Measurements from ENCODE around the gene FAM161B. TPM values are rescaled to one million over a fixed set of nuclear protein-coding genes. Genes with fewer than 3 reads are reported as not detected.
A peak's percentile ranks its signal among the peaks of the same experiment; 100 is the strongest.

The FAM161B gene
- total RNA-seq, 8 experiments from 2014 or later = 3.5 to 17.6 (median 9.4) TPM

DNA sequence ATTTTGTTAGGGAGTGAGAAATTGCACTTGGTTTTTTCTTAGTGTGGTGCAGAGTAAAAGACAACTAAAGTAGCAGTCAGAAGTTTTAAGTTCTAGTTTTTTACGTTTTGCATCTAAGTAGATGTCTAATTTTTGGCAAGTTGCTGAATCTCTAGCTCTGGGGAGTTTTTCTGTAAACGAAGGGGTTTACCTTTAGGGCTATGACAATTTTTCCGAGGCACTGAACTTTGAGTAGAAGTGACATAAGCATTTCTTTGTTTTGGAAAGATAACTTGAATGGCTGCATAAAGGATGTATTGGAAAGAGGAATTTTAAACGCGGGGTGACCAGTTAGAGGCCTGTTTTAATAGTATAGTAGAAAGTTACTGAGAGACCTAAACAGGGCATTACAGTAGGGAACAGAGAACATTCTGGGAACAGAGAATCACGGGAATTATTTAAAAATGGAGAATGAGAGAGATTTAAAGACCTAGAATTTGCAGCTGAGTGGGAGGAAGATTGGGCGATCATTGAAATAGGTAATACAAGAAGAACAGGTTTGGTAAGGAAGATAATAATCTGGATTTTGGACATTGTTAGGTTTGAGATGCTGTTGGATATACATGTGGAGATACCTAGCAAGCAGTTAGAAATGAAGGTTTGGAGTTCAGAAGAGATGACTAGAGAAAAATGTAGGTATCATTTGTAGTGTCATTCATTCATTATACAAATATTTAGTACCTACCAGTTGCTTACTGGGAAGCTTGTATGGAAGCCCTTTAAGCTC lies 62.0 kb downstream of the FAM161B start:
- in situ Hi-C loops (cut with MboI; ENCODE audit: low pct_unique_long_range_greater_than_20kb in 2 of 9, low sequenced_read_pairs in 9 of 9, unreplicated experiment in 9 of 9) = no loop called here
- 13 to 83% (median 34%) methylated on average over 1 to 7 of the region's 7 CpGs for WGBS, 10 experiments
- peak overlapping the region; percentile 56 to 92 (median 87) for H3K4me3 ChIP-seq
- no peak overlapping the region for H3K27ac ChIP-seq
- no peak for ATAC-seq (replicated peaks in 6 of 8)
- peaks cover 14% of the 10 kb centered on the region in 2 donors for H3K4me1 ChIP-seq (replicated peaks in 1 of 2)

DNA sequence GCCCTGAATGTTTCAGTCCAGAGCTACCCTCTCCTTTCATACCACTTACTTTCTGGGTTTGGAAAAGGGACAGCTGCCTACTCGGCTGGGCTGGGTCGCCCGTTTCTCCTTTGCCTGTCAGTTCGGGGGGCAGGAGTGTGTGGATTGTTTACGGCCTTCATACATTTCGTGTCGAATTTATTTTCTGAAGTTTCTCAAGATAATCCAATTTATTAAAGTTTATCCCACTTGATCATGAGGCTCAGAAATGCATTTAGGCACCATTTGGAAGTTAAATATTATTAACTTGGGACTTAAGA lies 62.6 kb downstream of the FAM161B start:
- no peak for ATAC-seq (replicated peaks in 6 of 8)
- in situ Hi-C loops (cut with MboI; ENCODE audit: low pct_unique_long_range_greater_than_20kb in 2 of 9, low sequenced_read_pairs in 9 of 9, unreplicated experiment in 9 of 9) = no loop called here
- 0 to 4% (median 0%) methylated on average over 2 to 7 of the region's 7 CpGs; no CpG with 5 or more reads in 3 of the 10 experiments for WGBS, 10 experiments
- Histone ChIP-seq H3K4me3 (peak overlapping the region; percentile 56 to 92 (median 87)), H3K27ac (peak overlapping the region; percentile 55 to 90), H3K4me1 (replicated peaks in 1 of 2) (peaks cover 14% of the 10 kb centered on the region in 2 donors)

DNA sequence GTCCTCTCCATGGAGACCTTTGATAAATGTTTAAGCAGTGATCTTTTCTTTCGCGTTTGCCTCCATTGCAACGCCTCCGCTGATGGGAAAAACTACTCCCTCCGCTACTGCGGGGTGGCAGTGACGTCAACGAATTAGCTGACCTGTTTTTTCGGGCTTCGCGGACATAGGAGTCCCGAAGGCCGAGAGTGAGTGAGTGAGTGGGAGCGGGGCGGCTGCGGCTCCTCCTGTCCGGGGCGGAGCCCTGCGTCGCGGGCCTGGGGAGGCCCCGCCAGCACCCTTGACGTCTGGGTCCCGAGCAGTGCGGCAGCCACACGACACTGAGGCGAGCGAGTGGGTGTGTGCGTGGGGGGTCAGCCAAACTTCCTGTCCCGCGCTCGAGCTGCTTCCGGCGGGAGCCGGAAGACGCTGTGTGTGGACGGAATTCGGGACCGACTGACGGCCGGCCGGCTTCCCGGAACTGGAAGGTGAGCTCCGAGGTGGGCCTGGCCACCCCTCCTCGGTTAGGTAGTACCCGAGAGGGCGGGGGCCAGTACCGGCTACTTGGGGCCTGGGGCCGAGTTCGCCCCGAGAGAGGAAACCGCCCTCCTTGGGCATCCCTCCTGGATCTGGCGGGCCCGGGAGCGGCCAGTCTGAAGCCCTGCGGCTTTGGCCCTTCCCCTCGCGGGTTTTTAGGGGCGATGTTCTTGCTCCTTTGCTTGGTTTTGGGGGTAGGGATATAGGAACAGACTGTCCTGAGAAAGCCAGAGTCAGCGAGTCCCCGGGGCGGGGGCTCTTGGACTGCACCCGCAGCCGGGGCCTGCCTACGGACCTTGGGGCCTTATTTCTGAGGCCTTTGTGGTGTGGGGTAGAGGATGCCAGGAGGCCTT lies 63.2 kb downstream of the FAM161B start, which contains the start of gene ZNF410:
Gene ZNF410, plus strand, starts transcription at position 411 of the 869 bp plus-strand sequence. CDS start 5,317 bp downstream, outside the sequence.
- peak within 1 kb of the TSS; percentile 56 to 92 (median 87) for H3K4me3 ChIP-seq
- in situ Hi-C loops (cut with MboI; ENCODE audit: low pct_unique_long_range_greater_than_20kb in 2 of 9, low sequenced_read_pairs in 9 of 9, unreplicated experiment in 9 of 9) = no loop called here
- H3K27ac ChIP-seq = peak within 1 kb of the TSS; percentile 55 to 90
- 0 to 6% (median 0%) methylated on average over 2 to 25 of the region's 65 CpGs; no CpG with 5 or more reads in 2 of the 10 experiments for WGBS, 10 experiments
- peaks cover 14% of the 10 kb centered on the region in 2 donors for H3K4me1 ChIP-seq (replicated peaks in 1 of 2)
- ATAC-seq (replicated peaks in 6 of 8) = peak; percentile 92 to 99 (median 98)

- 42 to 100% (median 78%) methylated on average over 1 to 7 of the region's 8 CpGs for WGBS, 10 experiments
- Histone ChIP-seq H3K4me1 (replicated peaks in 1 of 2) (peaks cover 14% of the 10 kb centered on the region in 2 donors), H3K4me3 (no peak overlapping the region), H3K27ac (no peak overlapping the region)
- no peak for ATAC-seq (replicated peaks in 6 of 8)
- in situ Hi-C loops (cut with MboI; ENCODE audit: low pct_unique_long_range_greater_than_20kb in 2 of 9, low sequenced_read_pairs in 9 of 9, unreplicated experiment in 9 of 9) = no loop called here
Measured at GRCh38 chr14:73884438-73885190, 65.3 kb downstream of the FAM161B start.

Other genes with a start within 250 kb of the FAM161B start
- gene PNMA1, start 235.7 kb downstream of the FAM161B start, total RNA-seq = 100 to 1,000 TPM in 1 of 8 experiments, 10 to 100 TPM in 7; 16.7 to 102 (median 50.9) TPM
- gene PTGR2, start 98.3 kb downstream of the FAM161B start, total RNA-seq = 10 to 100 TPM in 4 of 8 experiments, 1 to 10 TPM in 4; 6.2 to 26.9 (median 13.0) TPM
- 10 to 100 TPM; 32.8 to 63.6 (median 41.4) TPM for gene ZNF410, start 63.2 kb downstream of the FAM161B start, total RNA-seq
- 10 to 100 TPM; 13.1 to 29.4 (median 19.1) TPM for gene COQ6, start 208 bp upstream of the FAM161B start, total RNA-seq
- 10 to 100 TPM in 4 of 8 experiments, 1 to 10 TPM in 4; 5.1 to 32.0 (median 9.5) TPM for gene ENTPD5, start 69.2 kb upstream of the FAM161B start, total RNA-seq
- 10 to 100 TPM in 4 of 8 experiments, 1 to 10 TPM in 4; 4.0 to 38.2 (median 9.8) TPM for gene BBOF1, start 69.3 kb upstream of the FAM161B start, total RNA-seq
- 10 to 100 TPM in 4 of 8 experiments, 1 to 10 TPM in 4; 7.6 to 28.2 (median 9.6) TPM for gene ALDH6A1, start 134.4 kb upstream of the FAM161B start, total RNA-seq
- 10 to 100 TPM in 5 of 8 experiments, 1 to 10 TPM in 3; 7.2 to 19.2 (median 10.5) TPM for gene LIN52, start 134.9 kb upstream of the FAM161B start, total RNA-seq

Data from motor neuron (in vitro differentiated cells).